Right lobe of liver (tissue), 4 donors: ENCODE data around the gene RHPN2.

Experiments used
- POLR2A ChIP-seq: fragments of 450-650 bp; IDR thresholded peaks from one replicate; pipeline ENCODE4 v1.6.1; 2017; ENCODE audit warnings: antibody characterized with exemption, mild to moderate bottlenecking
- TF ChIP-seq, protein P1 (sequence below), 4 donors: fragments of 200-600 bp in 3 of 4; fragments of 450-650 bp in 1 of 4; IDR thresholded peaks; one replicate each; pipeline versions ENCODE4 v1.5.1 to v1.8.0; 2016 to 2022; ENCODE audit warnings: antibody characterized with exemption in 4 of 4, mild to moderate bottlenecking in 2 of 4
- donor health status: DM: no; HTN: no; CAD: no.
- donor health status: DM: no; HTN: no; CAD: no.
- donor health status: DM: no; HTN: yes; CAD: no.

DNA sequence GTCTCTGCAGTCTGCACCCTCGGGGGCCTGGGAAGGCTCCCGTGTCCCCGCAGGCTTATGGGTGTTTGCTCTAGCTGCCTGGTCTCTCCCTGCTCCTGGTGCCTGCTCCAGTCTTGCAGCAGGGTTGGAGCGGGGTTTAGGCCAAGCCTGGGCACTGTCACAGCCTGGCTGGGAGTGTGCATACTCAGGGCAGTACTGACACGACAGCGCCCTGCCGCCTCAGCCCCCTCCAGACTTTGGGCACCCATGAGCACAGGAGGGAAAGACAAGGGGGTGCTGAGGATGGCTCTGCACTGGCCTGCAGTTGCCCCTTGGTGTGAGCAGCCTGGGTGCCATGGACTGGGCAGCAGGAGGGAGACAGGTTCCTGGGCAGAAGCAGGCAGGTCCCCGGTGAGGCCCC lies 128.6 kb downstream of the RHPN2 start:
- no peak for TF ChIP-seq POLR2A
- TF ChIP-seq, protein P1, sequence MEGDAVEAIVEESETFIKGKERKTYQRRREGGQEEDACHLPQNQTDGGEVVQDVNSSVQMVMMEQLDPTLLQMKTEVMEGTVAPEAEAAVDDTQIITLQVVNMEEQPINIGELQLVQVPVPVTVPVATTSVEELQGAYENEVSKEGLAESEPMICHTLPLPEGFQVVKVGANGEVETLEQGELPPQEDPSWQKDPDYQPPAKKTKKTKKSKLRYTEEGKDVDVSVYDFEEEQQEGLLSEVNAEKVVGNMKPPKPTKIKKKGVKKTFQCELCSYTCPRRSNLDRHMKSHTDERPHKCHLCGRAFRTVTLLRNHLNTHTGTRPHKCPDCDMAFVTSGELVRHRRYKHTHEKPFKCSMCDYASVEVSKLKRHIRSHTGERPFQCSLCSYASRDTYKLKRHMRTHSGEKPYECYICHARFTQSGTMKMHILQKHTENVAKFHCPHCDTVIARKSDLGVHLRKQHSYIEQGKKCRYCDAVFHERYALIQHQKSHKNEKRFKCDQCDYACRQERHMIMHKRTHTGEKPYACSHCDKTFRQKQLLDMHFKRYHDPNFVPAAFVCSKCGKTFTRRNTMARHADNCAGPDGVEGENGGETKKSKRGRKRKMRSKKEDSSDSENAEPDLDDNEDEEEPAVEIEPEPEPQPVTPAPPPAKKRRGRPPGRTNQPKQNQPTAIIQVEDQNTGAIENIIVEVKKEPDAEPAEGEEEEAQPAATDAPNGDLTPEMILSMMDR (IDR thresholded peaks at IDR 0.05): no peak
